IMR-90 (cell line): ENCODE measurements around the gene TOGARAM2. TPM values are rescaled to one million over a fixed set of nuclear protein-coding genes. Genes with fewer than 3 reads are reported as not detected.
A peak's percentile ranks its signal among the peaks of the same experiment; 100 is the strongest.

Experiments used
- ATAC-seq: fragments of 200-7000 bp; cut with Tn5 transposase; 2 replicates; pipeline ENCODE4 v1.9.1; 2020; ENCODE audit warnings: low read depth, mild to moderate bottlenecking, moderate library complexity
- BruUV-seq: library from RNA; stranded (reverse); fragments of 400-500 nt; replicated peaks from 2 replicates; lab custom pipeline; 2021; lab: Mats Ljungman, UMichigan
- CTCF ChIA-PET: fragments of 300-600 bp; formaldehyde crosslinking; extraction: SDS; loops from one replicate; lab custom pipeline; 2021; ENCODE audit warnings: antibody characterized with exemption; lab: Yijun Ruan, JAX
- POLR2A ChIA-PET: fragments of 300-600 bp; sonication (Branson Sonifier 250); formaldehyde crosslinking; loops from one replicate; lab custom pipeline; 2022; ENCODE audit warnings: antibody characterized with exemption; ENCODE audit not compliant: unreplicated experiment; lab: Charles Lee
- DNase-seq: peaks from one replicate; pipeline ENCODE4 v3.0.0; 2013
- H2AFZ ChIP-seq: replicated peaks from 2 replicates; pipeline ENCODE3; 2013; ENCODE audit warnings: low read length, mild to moderate bottlenecking; ENCODE audit not compliant: poor library complexity
- H2AK5ac ChIP-seq: 2 replicates; pipeline ENCODE4 v1.6.1; 2013; ENCODE audit warnings: low read depth, low read length, inconsistent platforms
- H2AK9ac ChIP-seq: replicated peaks from 2 replicates; pipeline ENCODE3; 2013; ENCODE audit warnings: mild to moderate bottlenecking, low read depth, low read length, moderate library complexity; ENCODE audit not compliant: poor library complexity
- H2BK120ac ChIP-seq: 2 replicates; pipeline ENCODE4 v1.6.1; 2013; ENCODE audit warnings: low read depth, low read length, inconsistent platforms
- H2BK15ac ChIP-seq: 3 replicates; pipeline ENCODE4 v1.6.1; 2013; ENCODE audit warnings: low read depth, low read length, inconsistent platforms
- H2BK20ac ChIP-seq: 2 replicates; pipeline ENCODE4 v1.6.1; 2013; ENCODE audit warnings: low read depth, mild to moderate bottlenecking, inconsistent platforms, low read length, moderate library complexity
- H2BK5ac ChIP-seq: 2 replicates; pipeline ENCODE4 v1.6.1; 2013; ENCODE audit warnings: mild to moderate bottlenecking, low read depth, low read length, inconsistent platforms; ENCODE audit not compliant: poor library complexity, severe bottlenecking
- H3K14ac ChIP-seq: replicated peaks from 2 replicates; pipeline ENCODE4 v1.6.1; 2013; ENCODE audit warnings: low read depth, low read length, inconsistent platforms
- H3K18ac ChIP-seq: 2 replicates; pipeline ENCODE4 v1.6.1; 2013; ENCODE audit warnings: low read depth, low read length, control low read depth
- H3K23ac ChIP-seq: 2 replicates; pipeline ENCODE4 v1.6.1; 2013; ENCODE audit warnings: low read depth, low read length, inconsistent platforms
- H3K27ac ChIP-seq: 2 replicates; pipeline ENCODE4 v1.5.1; 2013; ENCODE audit warnings: mild to moderate bottlenecking, control low read depth, low read length; ENCODE audit not compliant: insufficient read depth
- H3K27me3 ChIP-seq: 2 replicates; pipeline ENCODE4 v1.6.1; 2013; ENCODE audit warnings: low read length; ENCODE audit not compliant: control insufficient read depth, insufficient read depth
- H3K36me3 ChIP-seq: 2 replicates; pipeline ENCODE4 v1.6.1; 2013; ENCODE audit warnings: low read length, mixed read lengths; ENCODE audit not compliant: control insufficient read depth, insufficient read depth
- H3K4ac ChIP-seq: 2 replicates; pipeline ENCODE4 v1.6.1; 2013; ENCODE audit warnings: low read depth, low read length, inconsistent platforms
- H3K4me1 ChIP-seq: 2 replicates; pipeline ENCODE4 v1.6.1; 2013; ENCODE audit warnings: low read length, mixed read lengths; ENCODE audit not compliant: control insufficient read depth, insufficient read depth
- H3K4me2 ChIP-seq: 2 replicates; pipeline ENCODE4 v1.6.1; 2013; ENCODE audit warnings: low read depth, mild to moderate bottlenecking, control low read depth, low read length, moderate library complexity
- H3K4me3 ChIP-seq: 2 replicates; pipeline ENCODE4 v1.5.1; 2013; ENCODE audit warnings: low read depth, mild to moderate bottlenecking, control low read depth, low read length, moderate library complexity; ENCODE audit not compliant: insufficient read depth
- H3K56ac ChIP-seq: 2 replicates; pipeline ENCODE4 v1.6.1; 2013; ENCODE audit warnings: low read length, inconsistent platforms; ENCODE audit not compliant: insufficient read depth; ENCODE audit errors: extremely low read depth
- H3K79me1 ChIP-seq, 2 experiments: 2 replicates each; pipeline ENCODE4 v1.6.1; 2013; ENCODE audit warnings: low read length in 2 of 2, inconsistent platforms in 1 of 2, low read depth in 1 of 2
- H3K9ac ChIP-seq: 2 replicates; pipeline ENCODE4 v1.6.1; 2013; ENCODE audit warnings: low read depth, low read length, control low read depth
- H3K9me1 ChIP-seq: 2 replicates; pipeline ENCODE4 v1.6.1; 2013; ENCODE audit warnings: low read length, inconsistent platforms; ENCODE audit not compliant: insufficient read depth
- H3K9me3 ChIP-seq: 2 replicates; pipeline ENCODE4 v1.6.1; 2013; ENCODE audit warnings: low read length; ENCODE audit not compliant: control insufficient read depth, insufficient read depth
- H4K20me1 ChIP-seq: 2 replicates; pipeline ENCODE4 v1.6.1; 2013; ENCODE audit warnings: low read length, inconsistent platforms; ENCODE audit not compliant: insufficient read depth
- H4K5ac ChIP-seq: 2 replicates; pipeline ENCODE4 v1.6.1; 2013; ENCODE audit warnings: mild to moderate bottlenecking, low read depth, low read length, control low read depth
- H4K8ac ChIP-seq, 2 experiments: 2 replicates each; pipeline ENCODE4 v1.6.1; 2013; ENCODE audit warnings: low read depth in 2 of 2, low read length in 2 of 2, control low read depth in 1 of 2, inconsistent platforms in 1 of 2
- H4K91ac ChIP-seq: 2 replicates; pipeline ENCODE4 v1.6.1; 2013; ENCODE audit warnings: low read depth, low read length, inconsistent platforms; ENCODE audit not compliant: insufficient read depth
- CEBPB ChIP-seq: IDR thresholded peaks from 2 replicates; pipeline ENCODE4 v1.6.1; 2012; ENCODE audit warnings: low read depth, low read length, improper control_type of control experiment
- CHD1 ChIP-seq: IDR thresholded peaks from 2 replicates; pipeline ENCODE4 v1.6.1; 2012; ENCODE audit warnings: low read depth, low read length, improper control_type of control experiment
- ELK1 ChIP-seq: fragments of 150-350 bp; IDR thresholded peaks from 2 replicates; pipeline ENCODE4 v1.6.1; 2016; ENCODE audit warnings: low read depth, mild to moderate bottlenecking, low read length, moderate library complexity, borderline replicate concordance
- FOS ChIP-seq: fragments of 150-350 bp; IDR thresholded peaks from 2 replicates; pipeline ENCODE4 v1.6.1; 2016; ENCODE audit warnings: low read depth, low read length
- MAFK ChIP-seq: IDR thresholded peaks from 2 replicates; pipeline ENCODE4 v1.6.1; 2012; ENCODE audit warnings: low read depth, low read length, improper control_type of control experiment
- MAZ ChIP-seq: IDR thresholded peaks from 2 replicates; pipeline ENCODE4 v1.6.1; 2012; ENCODE audit warnings: low read depth, mild to moderate bottlenecking, low read length, improper control_type of control experiment, moderate library complexity, borderline replicate concordance
- MXI1 ChIP-seq: IDR thresholded peaks from 2 replicates; pipeline ENCODE4 v1.6.1; 2012; ENCODE audit warnings: low read depth, mild to moderate bottlenecking, low read length, moderate library complexity, borderline replicate concordance
- POLR2A ChIP-seq: IDR thresholded peaks from 2 replicates; pipeline ENCODE4 v1.6.1; 2012; ENCODE audit warnings: mild to moderate bottlenecking, low read depth, low read length
- RAD21 ChIP-seq: IDR thresholded peaks from 2 replicates; pipeline ENCODE4 v1.6.1; 2012; ENCODE audit warnings: low read length, improper control_type of control experiment
- RCOR1 ChIP-seq: IDR thresholded peaks from 2 replicates; pipeline ENCODE4 v1.6.1; 2012; ENCODE audit warnings: mild to moderate bottlenecking, low read length, improper control_type of control experiment; ENCODE audit not compliant: insufficient replicate concordance
- RFX5 ChIP-seq: IDR thresholded peaks from 2 replicates; pipeline ENCODE4 v1.8.0; 2012; ENCODE audit warnings: low read depth, mild to moderate bottlenecking, low read length, moderate library complexity
- SMC3 ChIP-seq: fragments of 150-350 bp; IDR thresholded peaks from 2 replicates; pipeline ENCODE4 v1.6.1; 2016; ENCODE audit warnings: low read depth, mild to moderate bottlenecking, antibody characterized with exemption, low read length, moderate library complexity
- USF2 ChIP-seq: fragments of 150-350 bp; IDR thresholded peaks from 2 replicates; pipeline ENCODE4 v1.6.1; 2017; ENCODE audit warnings: mild to moderate bottlenecking, antibody characterized with exemption, low read length, low read depth
- WGBS, 2 experiments: methylation state at CpG; one replicate each; pipeline versions ENCODE4 v1.1.5 to v1.1.7; 2013; ENCODE audit warnings: missing lambda C conversion rate in 2 of 2; ENCODE audit not compliant: insufficient read length in 1 of 2; ENCODE audit errors: extremely low coverage in 2 of 2; 5-methylcytosine and 5-hydroxymethylcytosine counted together
- dilution Hi-C: fragments of 300-500 bp; cut with HindIII; formaldehyde crosslinking; loops from one replicate; pipeline ENCODE4 v1.14.3; 2018; ENCODE audit warnings: low sequenced_read_pairs; ENCODE audit not compliant: unreplicated experiment
- in situ Hi-C: fragments of 300-500 bp; cut with MboI; formaldehyde crosslinking; loops from 3 replicates; pipeline ENCODE4 v1.14.3; 2019; ENCODE audit warnings: low sequenced_read_pairs, inconsistent platforms, mixed read lengths
- intact Hi-C: fragments of 100-400 bp; cut with micrococcal nuclease; formaldehyde crosslinking; loops from 2 replicates; pipeline ENCODE4 v1.10.0; 2022
- polyA plus RNA-seq, 3 experiments: library from polyadenylated mRNA; depleted of rRNA; stranded (reverse); fragments of >200 nt; gene quantifications; 2 replicates each; pipeline ENCODE4 v1.2.3, GENCODE V29; 2012; ENCODE audit warnings: low replicate concordance in 1 of 3
- total RNA-seq: library from RNA; depleted of rRNA; stranded (reverse); fragments of >200 nt; gene quantifications from 2 replicates; pipeline ENCODE4 v1.2.3, GENCODE V29; 2012

Gene TOGARAM2
- total and polyA plus RNA-seq, 2 of the 4 experiments (the other 2 are of a cell fraction): under 0.01 to 0.38 TPM

DNA sequence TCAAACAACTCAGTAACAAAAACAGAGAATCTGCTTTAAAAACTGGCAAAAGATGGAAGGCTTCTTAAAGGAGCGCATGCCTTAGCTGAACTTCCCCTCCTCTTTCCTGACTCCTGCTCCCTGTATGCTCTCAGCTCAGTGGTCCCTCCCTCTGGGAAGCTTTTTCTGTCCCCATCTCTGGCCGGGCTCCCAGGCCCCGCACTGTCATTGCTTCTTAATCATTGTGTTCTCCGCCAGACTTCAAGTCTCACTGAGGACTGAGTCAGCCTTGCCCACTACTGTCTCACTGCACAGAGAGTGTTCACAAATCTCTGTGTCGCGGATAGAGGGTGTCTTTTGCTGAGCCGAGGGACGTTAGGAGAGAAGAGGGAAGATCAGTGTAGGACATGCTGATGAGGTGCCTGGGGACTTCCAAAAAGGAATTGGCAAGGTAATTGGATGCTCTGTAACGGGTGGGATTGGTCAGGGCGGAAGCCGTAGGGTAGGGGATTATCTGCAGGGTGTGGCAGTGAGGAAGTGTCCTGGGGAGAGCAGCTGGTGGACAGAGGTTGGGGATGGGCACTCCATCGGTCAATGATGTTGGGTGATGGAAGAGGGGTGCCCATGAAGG is 16.2 kb downstream of the TOGARAM2 start:
- Histone ChIP-seq H2AFZ (peak overlapping the region; percentile 0), H4K8ac (no peak overlapping the region), H3K27me3 (0 out of 2 replicates have a peak, but pooled peaks cover 2% of the 10 kb centered on the region), H2BK5ac (no peak overlapping the region), H3K23ac (no peak overlapping the region), H2BK15ac (no peak overlapping the region), H3K9me1 (0 out of 2 replicates have a peak, but pooled peaks cover 2% of the 10 kb centered on the region), H3K14ac (no peak overlapping the region), H2BK20ac (no peak overlapping the region), H3K4me2 (no peak overlapping the region), H3K36me3 (no peaks in the 10 kb centered on the region), H4K20me1 (no peaks in the 10 kb centered on the region), H4K91ac (no peak overlapping the region), H4K5ac (no peak overlapping the region), H3K27ac (no peak overlapping the region), H2AK9ac (no peak overlapping the region), H3K9ac (no peak overlapping the region), H2BK120ac (no peak overlapping the region), H3K79me1 (no peaks in the 10 kb centered on the region), H3K4me3 (no peak overlapping the region), H3K18ac (no peak overlapping the region), H2AK5ac (no peak overlapping the region), H3K56ac (no peak overlapping the region), H3K4ac (no peak overlapping the region), H3K4me1 (no peaks in the 10 kb centered on the region), H3K9me3 (no peaks in the 10 kb centered on the region)
- WGBS, 2 experiments: 37% methylated on average over 8 of the region's 12 CpGs; no CpG with 5 or more reads in 1 of the 2 experiments
- DNase-seq: peak; percentile 22
- intact Hi-C loops: no loop called here
- BruUV-seq: no TSS peak
- dilution Hi-C loops: no loop called here
- ChIA-PET POLR2A (no interaction called here), CTCF (no interaction called here)
- ATAC-seq: peak; percentile 68
- TF ChIP-seq SMC3 (no peak), CHD1 (no peak), CEBPB (no peak), POLR2A (no peak), RAD21 (no peak), ELK1 (no peak), MXI1 (no peak), RFX5 (no peak), MAZ (no peak), MAFK (no peak), USF2 (no peak), RCOR1 (no peak), FOS (no peak)
- in situ Hi-C loops: no loop called here
